Keratinocyte (primary cell): ENCODE results near the gene ZSWIM6. TPM values are rescaled to one million over a fixed set of nuclear protein-coding genes. Genes with fewer than 3 reads are reported as not detected.

ENCODE experiments used
- DNase-seq: peaks from one replicate; pipeline ENCODE4 v3.0.0-alpha.2; 2011; ENCODE audit warnings: low read depth, missing footprints, low spot score
- FAIRE-seq: peaks from 2 replicates; lab custom pipeline; 2011; peaks lifted over from hg19 to GRCh38; lab: Jason Lieb, UNC
- H2AFZ ChIP-seq: 2 replicates; pipeline ENCODE4 v1.6.0; 2012; ENCODE audit warnings: low read length, control low read depth, inconsistent platforms; ENCODE audit not compliant: control insufficient read depth
- H3K27ac ChIP-seq: 2 replicates; pipeline ENCODE4 v1.5.1; 2011; ENCODE audit warnings: low read length; ENCODE audit not compliant: control insufficient read depth, insufficient read depth
- H3K27me3 ChIP-seq: 3 replicates; pipeline ENCODE4 v1.6.0; 2011; ENCODE audit warnings: low read length; ENCODE audit not compliant: control insufficient read depth, insufficient read depth; ENCODE audit errors: extremely low read depth
- H3K36me3 ChIP-seq, 2 experiments: 2 replicates in 1 of 2; 3 replicates in 1 of 2; pipeline ENCODE4 v1.5.1; 2011; ENCODE audit warnings: low read length in 2 of 2, mild to moderate bottlenecking in 1 of 2; ENCODE audit not compliant: control insufficient read depth in 2 of 2, insufficient read depth in 2 of 2; ENCODE audit errors: extremely low read depth in 1 of 2
- H3K4me1 ChIP-seq: 3 replicates; pipeline ENCODE4 v1.5.1; 2011; ENCODE audit warnings: low read length; ENCODE audit not compliant: control insufficient read depth, insufficient read depth; ENCODE audit errors: extremely low read depth
- H3K4me2 ChIP-seq: 3 replicates; pipeline ENCODE4 v1.6.0; 2011; ENCODE audit warnings: low read depth, low read length; ENCODE audit not compliant: control insufficient read depth, insufficient read depth; ENCODE audit errors: extremely low read depth
- H3K4me3 ChIP-seq, 3 experiments: fragments of 200-600 bp in 1 of 3; sonication (generic) in 1 of 3; 2 replicates in 2 of 3; 3 replicates in 1 of 3; pipeline ENCODE4 v1.5.1; 2011 to 2016; ENCODE audit warnings: low read length in 3 of 3, mild to moderate bottlenecking in 3 of 3, control low read depth in 2 of 3, inconsistent platforms in 1 of 3, low read depth in 1 of 3, mixed read lengths in 1 of 3, mixed run types in 1 of 3, moderate library complexity in 1 of 3; ENCODE audit not compliant: control insufficient read depth in 2 of 3, insufficient read depth in 2 of 3; ENCODE audit errors: extremely low read depth in 1 of 3
- H3K79me2 ChIP-seq: 2 replicates; pipeline ENCODE4 v1.6.0; 2012; ENCODE audit warnings: low read length; ENCODE audit not compliant: control insufficient read depth, insufficient read depth
- H3K9ac ChIP-seq: 3 replicates; pipeline ENCODE4 v1.6.0; 2011; ENCODE audit warnings: low read length; ENCODE audit not compliant: control insufficient read depth, insufficient read depth; ENCODE audit errors: extremely low read depth
- H3K9me1 ChIP-seq: 3 replicates; pipeline ENCODE4 v1.6.0; 2011; ENCODE audit warnings: low read length; ENCODE audit not compliant: control insufficient read depth, insufficient read depth; ENCODE audit errors: extremely low read depth
- H3K9me3 ChIP-seq: 2 replicates; pipeline ENCODE4 v1.5.1; 2012; ENCODE audit warnings: low read depth, low read length; ENCODE audit not compliant: control insufficient read depth
- H4K20me1 ChIP-seq: 3 replicates; pipeline ENCODE4 v1.6.0; 2011; ENCODE audit warnings: low read length; ENCODE audit not compliant: control insufficient read depth, insufficient read depth; ENCODE audit errors: extremely low read depth
- CTCF ChIP-seq, 3 experiments: IDR thresholded peaks in 1 of 3; conservative IDR thresholded peaks in 1 of 3; optimal IDR thresholded peaks in 1 of 3; 2 replicates in 2 of 3; 3 replicates in 1 of 3; pipeline versions ENCODE3 to v1.5.1; 2011; ENCODE audit warnings: low read length in 3 of 3, mild to moderate bottlenecking in 3 of 3, moderate library complexity in 2 of 3, control low read depth in 1 of 3, inconsistent platforms in 1 of 3; ENCODE audit not compliant: insufficient read depth in 2 of 3; ENCODE audit errors: extremely low read depth in 1 of 3
- EZH2 ChIP-seq: IDR thresholded peaks from one replicate; pipeline ENCODE4 v1.6.1; 2012; ENCODE audit warnings: inconsistent platforms, mild to moderate bottlenecking, low read length, moderate library complexity
- dilution Hi-C: fragments of 300-500 bp; cut with MboI; formaldehyde crosslinking; loops from one replicate; pipeline ENCODE4 v1.7.0; 2020; ENCODE audit warnings: low sequenced_read_pairs; ENCODE audit not compliant: extremely low pct_ligation_motif_present
- polyA plus RNA-seq, 5 experiments: library from polyadenylated mRNA; depleted of rRNA in 3 of 5; stranded (reverse) in 3 of 5; stranded (forward) in 1 of 5; unstranded in 1 of 5; fragments of >200 nt; gene quantifications; 1 replicate in 1 of 5; 2 replicates in 3 of 5; 3 replicates in 1 of 5; pipeline versions ENCODE4 v1.2.1 to v1.2.3, GENCODE V29; 2011 to 2012; ENCODE audit warnings: missing spikeins in 2 of 5, low read depth in 1 of 5, low replicate concordance in 1 of 5

The ZSWIM6 gene
- polyA plus RNA-seq, 1 donor (not counting 4 experiments of a cell fraction or from before 2014, with no cell fraction given), result 9.9 TPM

GRCh38 chr5:61567337-61567736 lies 235.3 kb downstream of the ZSWIM6 start:
- TF ChIP-seq CTCF (optimal IDR thresholded peaks at IDR 0.05 in 1 of 3, IDR thresholded peaks at IDR 0.05 in 1 of 3, conservative IDR thresholded peaks at IDR 0.05 in 1 of 3; ENCODE audit: extremely low read depth in 1 of 3, insufficient read depth in 2 of 3, low read length in 3 of 3) (no peak), EZH2 (no peak)
- H3K4me2 ChIP-seq, result no peak overlapping the region

GRCh38 chr5:61569353-61569752 lies 237.3 kb downstream of the ZSWIM6 start:
- no peak overlapping the region for H3K9ac ChIP-seq
- H3K27me3 ChIP-seq, result no peaks in the 10 kb centered on the region
- dilution Hi-C loops, result loop anchor here (25.0 kb wide), 1 partner anchor 368 kb away; no protein-coding TSS in a partner anchor
- no peaks in the 10 kb centered on the region for H3K79me2 ChIP-seq
- no peak overlapping the region for H3K4me3 ChIP-seq
- no peak for DNase-seq
- TF ChIP-seq EZH2, result no peak
- no peak for TF ChIP-seq CTCF (optimal IDR thresholded peaks at IDR 0.05 in 1 of 3, IDR thresholded peaks at IDR 0.05 in 1 of 3, conservative IDR thresholded peaks at IDR 0.05 in 1 of 3; ENCODE audit: extremely low read depth in 1 of 3, insufficient read depth in 2 of 3, low read length in 3 of 3)
- H2AFZ ChIP-seq, result no peak overlapping the region
- H3K4me2 ChIP-seq, result no peak overlapping the region
- H3K9me1 ChIP-seq, result no peaks in the 10 kb centered on the region
- no peaks in the 10 kb centered on the region for H3K36me3 ChIP-seq
- no peak for FAIRE-seq
- no peaks in the 10 kb centered on the region for H4K20me1 ChIP-seq
- no peaks in the 10 kb centered on the region for H3K4me1 ChIP-seq
- no peaks in the 10 kb centered on the region for H3K9me3 ChIP-seq
- H3K27ac ChIP-seq, result no peak overlapping the region

More at GRCh38 chr5:61567337-61567736, 235.3 kb downstream of the ZSWIM6 start:
- DNase-seq (no peak), FAIRE-seq (no peak)
- Histone ChIP-seq H3K36me3 (no peaks in the 10 kb centered on the region), H2AFZ (no peak overlapping the region), H3K4me1 (no peaks in the 10 kb centered on the region), H3K79me2 (no peaks in the 10 kb centered on the region), H3K9ac (no peak overlapping the region), H3K27ac (no peak overlapping the region), H3K4me3 (no peak overlapping the region), H3K9me1 (no peaks in the 10 kb centered on the region), H3K27me3 (no peaks in the 10 kb centered on the region), H3K9me3 (no peaks in the 10 kb centered on the region), H4K20me1 (no peaks in the 10 kb centered on the region)
- dilution Hi-C loops, result loop anchor here (25.0 kb wide), 1 partner anchor 370 kb away; no protein-coding TSS in a partner anchor
